ENCODE measurements around the gene ANKFN1. TPM values are rescaled to one million over a fixed set of nuclear protein-coding genes. Genes with fewer than 3 reads are reported as not detected.

The ANKFN1 gene
- total RNA-seq, 4 donors from 2014 or later = 0.16 to 0.27 TPM; not detected in 2

- no peak for ATAC-seq
- DNase-seq = no peak
- intact Hi-C loops (cut with DNase I; ENCODE audit: low total_unique reads) (no loop called here), in situ Hi-C loops (cut with MboI; ENCODE audit: low sequenced_read_pairs in 4 of 4) (no loop called here)
- Histone ChIP-seq H3K4me1 (no peaks in the 10 kb centered on the region), H3K4me3 (no peak overlapping the region), H3K9me3 (no peaks in the 10 kb centered on the region), H3K27me3 (no peaks in the 10 kb centered on the region), H3K27ac (no peak overlapping the region), H3K36me3 (no peaks in the 10 kb centered on the region)
- TF ChIP-seq, protein P1, sequence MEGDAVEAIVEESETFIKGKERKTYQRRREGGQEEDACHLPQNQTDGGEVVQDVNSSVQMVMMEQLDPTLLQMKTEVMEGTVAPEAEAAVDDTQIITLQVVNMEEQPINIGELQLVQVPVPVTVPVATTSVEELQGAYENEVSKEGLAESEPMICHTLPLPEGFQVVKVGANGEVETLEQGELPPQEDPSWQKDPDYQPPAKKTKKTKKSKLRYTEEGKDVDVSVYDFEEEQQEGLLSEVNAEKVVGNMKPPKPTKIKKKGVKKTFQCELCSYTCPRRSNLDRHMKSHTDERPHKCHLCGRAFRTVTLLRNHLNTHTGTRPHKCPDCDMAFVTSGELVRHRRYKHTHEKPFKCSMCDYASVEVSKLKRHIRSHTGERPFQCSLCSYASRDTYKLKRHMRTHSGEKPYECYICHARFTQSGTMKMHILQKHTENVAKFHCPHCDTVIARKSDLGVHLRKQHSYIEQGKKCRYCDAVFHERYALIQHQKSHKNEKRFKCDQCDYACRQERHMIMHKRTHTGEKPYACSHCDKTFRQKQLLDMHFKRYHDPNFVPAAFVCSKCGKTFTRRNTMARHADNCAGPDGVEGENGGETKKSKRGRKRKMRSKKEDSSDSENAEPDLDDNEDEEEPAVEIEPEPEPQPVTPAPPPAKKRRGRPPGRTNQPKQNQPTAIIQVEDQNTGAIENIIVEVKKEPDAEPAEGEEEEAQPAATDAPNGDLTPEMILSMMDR (IDR thresholded peaks at IDR 0.05 in 4 of 5, conservative IDR thresholded peaks at IDR 0.05 in 1 of 5) = no peak
- TF ChIP-seq POLR2A (IDR thresholded peaks at IDR 0.05) = no peak
Measured at GRCh38 chr17:56158915-56159825, 5.9 kb downstream of the ANKFN1 start.

- no peaks in the 10 kb centered on the region for H3K27me3 ChIP-seq
- no peaks in the 10 kb centered on the region for H3K9me3 ChIP-seq
- in situ Hi-C loops (cut with MboI; ENCODE audit: low sequenced_read_pairs in 4 of 4) (no loop called here), intact Hi-C loops (cut with DNase I; ENCODE audit: low total_unique reads) (no loop called here)
- peaks cover 2 to 4% of the 10 kb centered on the region in 2 donors for H3K4me1 ChIP-seq
- no peak for TF ChIP-seq POLR2A (IDR thresholded peaks at IDR 0.05)
- TF ChIP-seq, protein P1 (IDR thresholded peaks at IDR 0.05 in 4 of 5, conservative IDR thresholded peaks at IDR 0.05 in 1 of 5) = no peak
- no peaks in the 10 kb centered on the region for H3K36me3 ChIP-seq
- H3K4me3 ChIP-seq = no peak overlapping the region
- no peak overlapping the region for H3K27ac ChIP-seq
- ATAC-seq (no peak), DNase-seq (no peak)
Measured at GRCh38 chr17:56159826-56160380, 6.6 kb downstream of the ANKFN1 start.

DNA sequence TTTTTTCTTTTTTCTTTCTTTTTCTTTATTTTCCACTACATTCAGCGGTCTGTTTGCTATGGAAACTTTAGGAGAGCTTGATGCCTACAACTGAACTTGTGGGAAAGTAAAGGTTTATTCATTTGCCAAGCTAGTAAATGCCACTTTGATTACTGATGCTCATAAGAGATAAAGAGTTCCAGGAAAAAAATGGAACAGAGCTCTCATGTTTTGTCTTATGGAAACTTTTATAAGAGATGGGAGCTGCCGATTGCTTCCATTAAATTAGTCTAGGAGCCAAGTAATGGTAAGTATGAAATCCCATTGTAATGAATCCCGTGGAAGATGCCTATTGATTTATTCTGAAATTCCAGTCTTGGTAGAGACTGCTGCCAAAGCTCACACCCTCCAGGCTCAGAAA, 7.1 kb downstream of the ANKFN1 start:
- Histone ChIP-seq H3K27ac (no peak overlapping the region), H3K4me1 (peaks cover 7% of the 10 kb centered on the region in 2 donors), H3K9me3 (no peaks in the 10 kb centered on the region), H3K27me3 (no peaks in the 10 kb centered on the region), H3K4me3 (no peak overlapping the region), H3K36me3 (no peaks in the 10 kb centered on the region)
- DNase-seq = no peak
- intact Hi-C loops (cut with DNase I; ENCODE audit: low total_unique reads) = no loop called here
- in situ Hi-C loops (cut with MboI; ENCODE audit: low sequenced_read_pairs in 4 of 4) = no loop called here
- no peak for TF ChIP-seq POLR2A (IDR thresholded peaks at IDR 0.05)
- TF ChIP-seq, protein P1 (IDR thresholded peaks at IDR 0.05 in 4 of 5, conservative IDR thresholded peaks at IDR 0.05 in 1 of 5) = no peak
- no peak for ATAC-seq

DNA sequence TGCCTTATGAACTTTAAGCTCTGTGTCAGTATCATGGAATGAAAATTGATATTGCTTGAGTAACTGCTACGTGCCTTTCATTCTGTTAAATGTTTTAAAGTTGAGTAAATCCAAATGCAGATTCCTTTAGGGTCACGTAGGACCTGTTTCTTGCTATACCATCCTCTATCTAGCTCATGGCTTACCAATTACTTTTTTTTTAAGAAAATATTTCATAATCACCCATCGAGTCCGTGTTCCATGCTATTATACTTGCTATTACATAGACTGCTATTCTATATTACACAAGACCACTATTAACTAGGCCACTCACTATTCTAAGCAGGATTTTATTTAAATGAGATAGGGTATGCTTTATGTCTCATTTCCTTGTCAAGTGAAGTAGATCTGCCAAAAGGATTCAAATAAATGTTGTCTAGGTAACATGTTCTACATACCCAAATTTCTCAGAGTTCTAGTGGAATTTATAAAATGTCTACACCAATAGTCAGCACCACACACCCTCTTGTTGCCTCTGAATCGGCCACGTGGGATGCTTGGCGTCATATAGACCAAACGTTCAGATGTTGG, 11.9 kb downstream of the ANKFN1 start:
- in situ Hi-C loops (cut with MboI; ENCODE audit: low sequenced_read_pairs in 4 of 4) (no loop called here), intact Hi-C loops (cut with DNase I; ENCODE audit: low total_unique reads) (no loop called here)
- ATAC-seq (peak in 1 of 2 donors; percentile 19), DNase-seq (no peak)
- H3K4me1 ChIP-seq = peaks cover 7 to 8% of the 10 kb centered on the region in 2 donors
- TF ChIP-seq POLR2A (IDR thresholded peaks at IDR 0.05) = no peak
- TF ChIP-seq, protein P1 (IDR thresholded peaks at IDR 0.05 in 4 of 5, conservative IDR thresholded peaks at IDR 0.05 in 1 of 5) = no peak
- no peak overlapping the region for H3K27ac ChIP-seq
- H3K9me3 ChIP-seq = no peaks in the 10 kb centered on the region
- no peaks in the 10 kb centered on the region for H3K36me3 ChIP-seq
- H3K4me3 ChIP-seq = no peak overlapping the region
- no peaks in the 10 kb centered on the region for H3K27me3 ChIP-seq
